Effector CD4-positive, alpha-beta T cell (primary cell): ENCODE measurements around the gene DPYSL4.
"Not testable (repeated sequence)": the region's sequence is repeated elsewhere in the genome, so short reads cannot be mapped to it uniquely, and the experiment has no call there.

Source experiments
- DNase-seq: peaks from one replicate; pipeline ENCODE4 v3.0.0-alpha.2; 2020

The DPYSL4 gene

DNA sequence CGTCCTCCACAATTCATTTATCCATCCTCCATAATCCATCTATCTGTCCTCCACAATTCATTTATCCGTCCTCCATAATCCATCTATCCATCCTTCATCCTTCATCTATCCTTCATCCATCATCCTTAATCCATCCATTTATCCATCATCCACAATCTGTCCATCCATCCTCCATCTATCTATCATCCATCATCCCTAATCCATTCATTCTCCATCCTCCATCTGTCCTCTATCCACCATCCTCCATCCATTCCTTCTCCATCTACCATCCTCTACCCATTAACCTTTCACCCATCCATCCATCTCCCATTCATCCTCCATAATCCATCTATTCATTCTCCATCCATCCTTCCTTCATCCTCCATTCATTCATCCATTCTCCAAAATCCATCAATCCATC, 36.0 kb upstream of the DPYSL4 start:
- DNase-seq: no peak

DNA sequence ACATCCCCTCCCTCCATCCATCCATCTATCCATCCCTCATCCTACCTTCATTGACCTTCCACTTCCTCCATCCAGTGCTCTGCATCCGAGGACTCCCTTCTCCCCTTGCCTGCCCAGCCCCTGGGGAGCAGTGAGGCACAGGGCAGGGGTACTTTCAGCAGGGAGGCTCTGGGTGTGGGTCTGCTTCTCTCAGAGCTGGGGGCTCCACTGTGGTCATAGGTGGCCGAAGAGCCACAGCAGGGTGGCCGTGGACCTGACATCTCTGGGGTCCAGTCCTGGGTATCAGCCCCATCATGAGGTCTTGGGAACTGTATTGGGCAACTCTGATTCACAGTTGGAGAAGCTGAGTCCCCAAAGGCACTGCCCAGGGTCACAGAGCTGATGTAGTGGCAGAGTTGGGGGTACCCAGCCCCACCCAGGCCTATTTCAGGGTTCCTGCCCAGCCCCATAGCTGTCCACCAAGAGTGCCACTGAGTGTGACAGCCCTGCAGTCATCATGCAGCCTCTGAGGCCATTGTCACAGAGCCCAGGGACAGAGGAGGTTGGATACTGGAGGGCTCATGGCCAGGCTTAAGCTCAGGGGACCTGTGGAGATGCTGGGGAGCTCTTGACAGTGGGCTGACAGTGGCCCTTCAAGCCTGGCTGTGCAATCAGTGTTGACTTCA, 35.3 kb upstream of the DPYSL4 start:
- DNase-seq: no peak

DNA sequence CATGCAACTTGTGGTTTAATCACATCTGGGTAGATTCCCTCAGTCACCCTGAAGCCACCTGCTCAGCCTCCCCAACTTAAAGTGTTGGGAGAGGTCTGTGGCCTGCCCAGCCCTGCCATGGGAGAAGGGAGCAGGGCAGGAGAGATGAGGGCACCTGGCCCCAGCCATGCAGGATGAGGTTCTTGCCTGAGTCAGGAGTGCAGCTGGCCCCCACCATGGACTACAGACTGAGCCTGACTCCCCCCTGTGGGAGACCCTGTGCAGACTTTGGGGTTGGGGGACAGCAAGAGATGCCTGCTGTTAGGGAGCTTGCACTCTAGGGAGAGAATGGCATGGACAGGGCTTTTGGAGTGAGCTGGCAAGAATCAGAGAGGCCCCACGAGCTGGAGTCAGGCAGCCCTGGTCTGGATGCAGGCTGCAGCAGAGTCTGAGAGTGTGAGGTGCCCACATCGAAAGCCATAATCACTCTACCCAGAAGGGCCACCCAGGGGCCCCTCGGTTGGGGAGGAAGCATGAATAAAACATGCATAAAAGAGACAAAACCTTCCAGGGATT, 34.7 kb upstream of the DPYSL4 start:
- DNase-seq: no peak

DNA sequence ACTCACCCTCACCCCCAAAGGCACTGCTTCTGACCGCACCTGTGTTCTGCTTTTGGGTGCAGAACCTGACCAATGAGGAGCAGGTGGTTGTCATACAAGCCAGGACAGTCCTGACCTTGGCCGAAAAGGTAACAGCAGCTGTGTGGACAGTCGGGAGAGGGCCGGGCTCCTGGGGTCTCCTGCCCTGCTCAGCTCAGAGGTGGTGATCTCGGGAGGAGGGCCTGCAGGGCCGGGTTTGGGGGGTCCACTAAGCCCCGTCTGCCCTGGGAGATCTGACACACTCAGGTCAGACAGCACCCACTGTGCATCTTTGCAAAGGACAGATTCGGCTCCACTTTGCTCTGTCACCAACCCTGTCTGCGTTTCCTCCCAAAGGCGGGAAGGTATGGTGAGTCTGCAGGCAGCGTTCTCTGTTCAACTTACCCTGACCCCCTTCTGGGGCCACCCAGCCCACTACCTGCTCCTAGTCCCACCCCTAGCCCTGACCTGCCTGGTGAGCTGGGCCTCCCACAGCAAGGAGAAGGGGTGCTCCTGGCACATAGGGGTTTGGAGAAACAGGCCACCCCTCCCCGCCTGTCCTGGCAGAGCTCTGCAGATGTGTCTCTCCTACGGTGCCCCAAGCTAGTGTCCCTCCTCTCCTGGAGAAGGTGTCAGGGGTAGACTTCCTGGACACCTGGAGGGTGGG, 33.7 kb upstream of the DPYSL4 start:
- no peak for DNase-seq

DNA sequence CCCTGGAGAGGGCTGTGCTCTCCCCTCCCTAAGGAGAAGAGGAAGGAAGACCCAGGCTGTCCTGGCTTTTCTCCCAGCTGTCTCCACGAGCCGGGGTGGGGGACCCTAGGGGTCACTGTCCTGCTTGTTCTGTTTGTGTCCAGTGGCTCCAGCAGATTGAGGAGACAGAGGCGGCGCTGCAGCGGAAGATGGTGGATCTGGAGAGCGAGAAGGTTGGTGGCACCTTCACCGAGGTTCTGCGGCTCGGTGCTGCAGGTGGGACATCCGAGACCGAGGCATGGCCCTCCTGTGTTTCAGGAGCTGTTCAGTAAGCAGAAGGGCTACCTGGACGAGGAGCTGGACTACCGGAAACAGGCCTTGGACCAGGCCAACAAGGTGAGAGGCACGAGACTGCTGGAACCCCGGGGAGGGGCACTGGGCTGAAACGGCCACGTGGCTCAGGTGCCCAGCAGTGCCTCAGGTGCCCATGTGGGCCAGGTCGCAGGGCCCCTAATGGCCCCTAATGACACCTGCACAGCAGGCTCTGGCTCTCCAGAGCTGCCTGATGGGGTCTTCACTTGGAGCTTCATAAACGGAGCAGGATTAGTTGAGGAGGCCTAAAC, 33.0 kb upstream of the DPYSL4 start:
- no peak for DNase-seq

DNA sequence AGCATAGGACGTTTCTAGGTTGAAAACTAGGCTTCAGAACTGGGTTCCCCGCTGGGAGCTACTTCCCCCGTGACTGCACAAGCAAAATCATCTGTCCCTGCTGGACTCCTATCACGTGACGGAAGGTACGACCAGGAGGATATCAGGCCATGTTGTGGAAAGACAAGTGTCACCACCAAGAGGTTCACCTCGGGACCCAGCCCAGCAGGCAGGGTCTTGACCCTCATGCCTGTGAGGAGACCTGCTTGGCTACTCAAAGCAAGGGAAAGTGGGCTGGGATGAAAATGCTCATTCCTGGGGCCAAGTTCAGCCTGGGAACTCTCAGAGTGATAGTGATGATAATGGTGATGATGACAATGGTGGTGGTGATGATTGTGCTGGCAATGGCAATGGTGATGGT, 32.3 kb upstream of the DPYSL4 start:
- no peak for DNase-seq

DNA sequence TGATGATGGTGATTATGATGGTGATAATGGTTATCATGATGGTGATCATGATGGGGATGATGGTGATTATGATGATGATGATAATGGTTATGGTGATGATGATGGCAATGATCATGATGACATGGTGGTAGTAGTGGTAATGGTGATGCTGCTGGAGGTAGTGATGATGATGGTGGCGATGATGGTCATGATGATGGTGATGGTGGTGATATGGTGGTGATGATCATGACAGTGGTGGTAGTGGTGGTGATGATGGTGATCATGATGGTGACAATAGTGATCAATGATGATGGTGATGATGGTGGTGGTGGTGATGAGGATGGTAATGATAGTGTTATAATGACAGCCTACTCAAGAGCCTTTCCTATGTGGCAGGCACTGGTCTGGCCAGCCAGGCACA, 31.8 kb upstream of the DPYSL4 start:
- no peak for DNase-seq

DNA sequence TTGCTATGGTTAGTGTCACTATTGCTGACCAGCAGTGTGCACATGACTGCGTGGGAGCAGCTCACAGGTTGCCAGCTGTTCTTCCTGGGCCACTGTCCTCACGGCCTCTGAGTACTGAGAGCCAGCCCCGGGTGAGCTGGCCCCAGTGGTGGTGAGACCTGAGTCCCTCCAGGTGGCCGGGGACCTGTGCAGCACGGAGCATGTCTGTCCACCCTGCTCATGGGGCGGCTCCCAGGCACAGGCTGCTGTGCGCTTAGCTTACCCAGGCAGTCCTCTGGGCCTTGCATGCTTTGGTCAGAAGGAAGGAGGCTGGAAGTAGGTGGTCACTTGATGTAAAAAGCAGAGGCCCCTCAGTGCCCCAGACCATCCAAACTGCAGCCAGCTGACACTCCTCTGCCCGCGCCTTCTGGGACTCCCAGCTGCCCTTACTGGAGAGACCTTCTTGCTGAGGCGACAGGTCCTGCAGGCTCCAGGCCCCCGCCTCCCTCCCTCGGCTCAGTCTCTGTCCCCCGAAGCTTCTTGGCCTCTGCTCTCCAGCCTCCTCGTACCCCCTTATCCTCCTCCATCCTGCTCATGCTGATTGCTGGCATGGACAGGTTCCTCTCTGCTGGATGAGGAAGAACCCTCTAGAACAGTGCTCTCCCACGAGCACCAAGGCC, 30.9 kb upstream of the DPYSL4 start:
- no peak for DNase-seq

DNA sequence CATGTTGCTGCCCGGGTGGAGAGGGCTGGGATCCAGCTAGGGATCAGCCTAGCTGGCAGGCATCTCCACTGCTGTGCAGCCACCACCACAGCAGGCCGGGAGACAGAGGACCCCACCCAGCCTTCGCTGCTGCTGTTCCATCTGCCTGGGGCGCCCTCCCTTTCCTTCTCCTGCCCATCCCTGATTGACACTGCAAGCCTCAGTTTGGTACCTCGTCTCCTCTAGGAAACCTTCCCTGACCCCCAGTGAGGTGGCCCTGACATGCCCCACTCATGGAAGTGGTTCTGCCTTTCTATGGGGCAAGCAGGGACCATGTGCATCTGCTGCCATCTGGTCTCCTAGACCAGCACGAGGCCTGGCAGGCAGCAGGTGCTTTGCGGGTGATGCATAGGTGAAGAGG, 30.4 kb upstream of the DPYSL4 start:
- DNase-seq: no peak

DNA sequence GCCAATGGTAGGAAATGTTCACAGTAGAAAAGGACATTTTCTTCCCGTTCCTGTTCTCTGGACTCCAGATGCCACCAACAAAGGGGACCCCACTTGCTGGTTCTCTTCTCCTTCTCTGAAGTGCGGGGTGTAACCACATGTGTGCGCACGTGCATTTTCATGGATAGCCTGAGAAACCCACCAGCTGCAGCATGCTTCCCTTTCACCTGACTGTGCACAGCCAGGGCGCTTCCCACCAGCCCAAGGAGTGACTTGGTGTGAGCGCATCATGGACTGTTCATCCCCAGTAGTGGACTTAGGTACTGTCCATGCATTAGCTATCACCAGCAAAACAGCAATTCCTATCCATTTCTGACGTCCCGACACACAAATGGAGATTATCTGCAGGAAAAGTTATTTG, 29.6 kb upstream of the DPYSL4 start:
- DNase-seq: no peak

DNA sequence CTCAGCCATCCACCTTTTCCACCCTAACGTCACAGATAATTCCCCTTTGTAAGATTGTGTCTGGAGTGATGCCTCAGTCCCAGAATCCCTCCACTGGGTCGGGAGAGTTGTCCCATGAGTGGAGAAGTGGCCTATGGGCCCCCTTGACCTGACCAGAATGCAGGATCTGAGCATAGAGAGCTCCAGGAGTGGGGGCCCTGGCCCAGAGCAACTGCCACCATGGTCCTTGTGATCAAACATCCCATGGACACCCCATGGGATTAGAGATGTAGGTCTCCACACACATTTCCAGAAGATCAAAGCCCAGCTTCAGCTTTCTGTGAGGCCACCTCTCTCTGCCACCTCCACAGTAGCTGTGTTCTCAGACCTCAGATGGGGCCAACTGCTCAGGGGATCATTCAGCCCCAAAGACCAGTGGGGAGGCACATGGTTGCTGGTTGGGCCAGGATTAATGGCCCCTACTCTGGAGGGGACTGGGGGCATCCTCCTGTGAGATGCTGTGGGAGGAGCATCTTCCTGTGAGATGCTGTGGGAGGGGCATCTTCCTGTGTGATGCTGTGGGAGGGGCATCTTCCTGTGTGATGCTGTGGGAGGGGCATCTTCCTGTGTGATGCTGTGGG, 28.5 kb upstream of the DPYSL4 start:
- peak; percentile 19 for DNase-seq

DNA sequence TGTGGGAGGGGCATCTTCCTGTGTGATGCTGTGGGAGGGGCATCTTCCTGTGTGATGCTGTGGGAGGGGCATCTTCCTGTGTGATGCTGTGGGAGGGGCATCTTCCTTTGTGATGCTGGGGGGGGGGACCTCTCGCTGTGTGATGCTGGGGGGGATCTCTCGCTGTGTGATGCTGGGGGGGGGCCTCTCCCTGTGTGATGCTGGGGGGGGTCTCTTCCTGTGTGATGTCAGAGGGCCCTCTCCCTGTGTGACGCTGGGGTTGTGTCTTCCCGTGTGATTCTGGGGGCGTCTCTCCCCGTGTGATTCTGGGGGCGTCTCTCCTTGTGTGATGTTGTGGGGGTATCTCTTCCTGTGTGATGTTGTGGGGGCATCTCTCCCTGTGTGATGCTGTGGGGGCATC, 27.9 kb upstream of the DPYSL4 start:
- DNase-seq: peak; percentile 43

DNA sequence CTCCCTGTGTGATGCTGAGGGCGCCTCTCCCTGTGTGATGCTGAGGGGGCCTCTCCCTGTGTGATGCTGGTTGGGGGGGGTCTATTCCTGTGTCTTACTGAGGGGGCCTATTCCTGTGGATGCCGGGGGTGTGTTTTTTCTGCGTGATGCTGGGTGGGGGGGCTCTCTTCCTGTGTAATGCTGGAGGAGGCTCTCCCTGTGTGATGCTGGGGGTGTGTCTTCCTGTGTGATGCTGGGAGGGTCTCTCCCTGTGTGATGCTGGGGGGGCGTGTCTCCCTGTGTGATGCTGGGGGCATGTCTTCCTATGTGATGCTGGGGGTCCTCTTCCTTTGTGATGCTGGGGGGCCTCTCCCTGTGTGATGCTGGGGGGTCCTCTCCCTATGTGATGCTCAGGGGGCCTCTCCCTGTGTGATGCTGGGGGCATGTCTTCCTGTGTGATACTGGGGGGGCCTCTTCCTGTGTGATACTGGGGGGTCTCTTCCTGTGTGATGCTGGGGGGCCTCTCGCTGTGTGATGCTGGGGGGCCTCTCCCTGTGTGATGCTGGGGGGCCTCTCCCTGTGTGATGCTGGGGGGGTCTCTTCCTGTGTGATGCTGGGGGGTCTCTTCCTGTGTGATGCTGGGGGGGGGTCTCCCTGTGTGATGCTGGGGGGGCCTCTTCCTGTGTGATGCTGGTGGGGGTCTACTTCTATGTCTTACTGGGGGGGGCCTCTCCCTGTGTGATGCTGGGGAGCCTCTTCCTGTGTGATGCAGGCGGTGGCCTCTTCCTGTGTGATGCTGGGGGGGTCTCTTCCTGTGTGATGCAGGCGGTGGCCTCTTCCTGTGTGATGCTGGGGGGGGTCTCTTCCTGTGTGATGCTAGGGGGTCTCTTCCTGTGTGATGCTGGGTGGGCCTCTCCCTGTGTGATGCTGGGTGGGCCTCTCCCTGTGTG, 27.2 kb upstream of the DPYSL4 start:
- peak; percentile 46 for DNase-seq

DNA sequence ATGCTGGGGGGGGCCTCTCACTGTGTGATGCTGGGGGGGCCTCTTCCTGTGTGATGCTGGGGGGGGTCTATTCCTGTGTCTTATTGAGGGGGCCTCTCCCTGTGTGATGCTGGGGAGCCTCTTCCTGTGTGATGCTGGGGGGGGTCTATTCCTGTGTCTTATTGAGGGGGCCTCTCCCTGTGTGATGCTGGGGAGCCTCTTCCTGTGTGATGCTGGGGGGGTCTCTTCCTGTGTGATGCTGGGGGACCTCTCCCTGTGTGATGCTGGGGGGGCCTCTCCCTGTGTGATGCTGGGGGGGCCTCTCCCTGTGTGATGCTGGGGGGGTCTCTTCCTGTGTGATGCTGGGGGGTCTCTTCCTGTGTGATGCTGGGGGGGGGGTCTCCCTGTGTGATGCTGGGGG, 26.5 kb upstream of the DPYSL4 start:
- DNase-seq: not testable (repeated sequence)

DNA sequence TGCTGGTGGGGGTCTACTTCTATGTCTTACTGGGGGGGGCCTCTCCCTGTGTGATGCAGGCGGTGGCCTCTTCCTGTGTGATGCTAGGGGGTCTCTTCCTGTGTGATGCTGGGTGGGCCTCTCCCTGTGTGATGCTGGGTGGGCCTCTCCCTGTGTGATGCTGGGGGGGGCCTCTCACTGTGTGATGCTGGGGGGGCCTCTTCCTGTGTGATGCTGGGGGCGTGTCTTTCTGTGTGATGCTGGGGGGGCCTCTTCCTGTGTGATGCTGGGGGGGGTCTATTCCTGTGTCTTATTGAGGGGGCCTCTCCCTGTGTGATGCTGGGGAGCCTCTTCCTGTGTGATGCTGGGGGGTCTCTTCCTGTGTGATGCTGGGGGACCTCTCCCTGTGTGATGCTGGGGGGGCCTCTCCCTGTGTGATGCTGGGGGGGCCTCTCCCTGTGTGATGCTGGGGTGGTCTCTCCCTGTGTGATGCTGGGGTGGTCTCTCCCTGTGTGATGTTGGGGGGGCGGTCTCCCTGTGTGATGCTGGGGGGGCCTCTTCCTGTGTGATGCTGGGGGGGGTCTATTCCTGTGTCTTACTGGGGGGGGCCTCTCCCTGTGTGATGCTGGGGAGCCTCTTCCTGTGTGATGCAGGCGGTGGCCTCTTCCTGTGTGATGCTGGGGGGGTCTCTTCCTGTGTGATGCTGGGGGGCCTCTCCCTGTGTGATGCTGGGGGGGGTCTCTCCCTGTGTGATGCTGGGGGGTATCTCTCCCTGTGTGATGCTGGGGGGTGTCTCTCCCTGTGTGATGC, 25.7 kb upstream of the DPYSL4 start:
- not testable (repeated sequence) for DNase-seq

DNA sequence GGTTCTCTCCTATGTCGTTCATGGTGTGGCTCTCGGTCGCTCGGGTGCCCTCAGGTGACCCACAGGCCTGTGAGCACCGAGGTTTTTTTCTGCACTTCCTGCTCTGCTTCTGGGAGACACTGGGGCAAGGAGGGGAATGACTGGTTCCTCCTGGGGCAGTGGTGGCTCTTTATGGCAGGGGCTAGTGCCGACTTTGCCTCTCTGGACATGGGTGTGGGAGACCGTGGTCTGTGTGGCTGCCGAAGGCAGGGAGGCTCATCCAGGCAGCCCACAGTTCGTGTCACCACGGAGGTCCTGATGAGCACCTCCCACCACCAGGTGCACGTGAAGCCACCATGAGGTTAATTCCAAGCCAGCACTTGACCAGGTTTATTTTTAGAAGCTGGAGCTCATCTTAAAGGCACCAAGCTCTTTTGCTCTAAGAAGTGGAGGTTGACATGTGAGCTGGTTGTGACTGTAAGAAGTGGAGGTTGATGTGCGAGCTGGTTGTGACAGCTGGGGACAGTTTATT, 24.7 kb upstream of the DPYSL4 start:
- DNase-seq: no peak

DNA sequence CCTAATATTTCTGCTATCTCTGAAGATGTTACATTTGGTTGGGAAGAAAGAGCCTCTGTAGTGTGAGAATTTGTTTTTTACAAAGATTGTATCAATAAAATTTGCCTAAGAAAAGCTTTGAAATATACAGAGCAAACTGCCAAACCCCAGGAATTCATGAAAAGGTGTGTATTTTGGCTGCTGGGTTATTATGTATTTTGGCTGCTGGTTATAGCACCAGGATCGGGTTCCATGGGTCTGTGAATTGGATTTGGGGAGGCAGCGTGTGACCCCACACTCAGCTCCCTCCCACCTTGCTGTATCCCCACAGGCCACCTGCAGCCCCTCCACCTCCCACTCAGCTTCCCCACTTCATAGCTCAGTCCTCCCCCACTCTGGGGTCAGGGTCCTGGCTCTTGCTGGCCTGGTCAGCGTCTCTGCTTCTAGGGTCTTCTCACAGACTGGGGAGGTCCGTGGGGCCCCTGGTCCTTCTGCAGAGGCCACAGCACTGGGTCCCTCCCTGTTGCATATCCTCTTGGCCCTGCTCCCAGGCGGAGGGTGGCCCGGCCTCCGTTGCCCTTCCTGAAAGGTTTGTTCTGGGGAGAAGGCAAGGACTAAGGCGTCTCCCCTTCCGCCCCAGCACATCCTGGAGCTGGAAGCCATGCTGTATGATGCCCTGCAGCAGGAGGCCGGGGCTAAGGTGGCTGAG, 24.0 kb upstream of the DPYSL4 start:
- no peak for DNase-seq

DNA sequence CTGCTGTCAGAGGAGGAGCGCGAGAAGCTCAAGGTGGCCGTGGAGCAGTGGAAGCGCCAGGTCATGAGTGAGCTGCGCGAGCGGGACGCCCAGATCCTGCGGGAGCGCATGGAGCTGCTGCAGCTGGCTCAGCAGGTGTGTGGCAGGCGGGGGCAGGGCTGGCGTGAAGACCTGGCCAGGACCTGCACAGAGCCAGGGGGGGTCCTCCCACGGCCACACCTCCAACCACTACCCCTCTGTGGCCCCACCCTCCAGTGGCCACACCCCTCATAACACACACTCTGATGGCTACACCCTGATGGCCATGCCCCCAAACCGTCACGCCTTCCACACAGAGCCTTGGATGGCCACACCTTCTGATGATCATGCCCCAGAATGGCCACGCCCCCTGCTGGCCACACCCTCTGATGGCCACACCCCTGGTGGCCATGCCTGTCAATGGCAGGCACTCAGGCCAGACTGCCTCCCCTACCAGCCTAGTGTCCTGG, 23.4 kb upstream of the DPYSL4 start:
- no peak for DNase-seq

DNA sequence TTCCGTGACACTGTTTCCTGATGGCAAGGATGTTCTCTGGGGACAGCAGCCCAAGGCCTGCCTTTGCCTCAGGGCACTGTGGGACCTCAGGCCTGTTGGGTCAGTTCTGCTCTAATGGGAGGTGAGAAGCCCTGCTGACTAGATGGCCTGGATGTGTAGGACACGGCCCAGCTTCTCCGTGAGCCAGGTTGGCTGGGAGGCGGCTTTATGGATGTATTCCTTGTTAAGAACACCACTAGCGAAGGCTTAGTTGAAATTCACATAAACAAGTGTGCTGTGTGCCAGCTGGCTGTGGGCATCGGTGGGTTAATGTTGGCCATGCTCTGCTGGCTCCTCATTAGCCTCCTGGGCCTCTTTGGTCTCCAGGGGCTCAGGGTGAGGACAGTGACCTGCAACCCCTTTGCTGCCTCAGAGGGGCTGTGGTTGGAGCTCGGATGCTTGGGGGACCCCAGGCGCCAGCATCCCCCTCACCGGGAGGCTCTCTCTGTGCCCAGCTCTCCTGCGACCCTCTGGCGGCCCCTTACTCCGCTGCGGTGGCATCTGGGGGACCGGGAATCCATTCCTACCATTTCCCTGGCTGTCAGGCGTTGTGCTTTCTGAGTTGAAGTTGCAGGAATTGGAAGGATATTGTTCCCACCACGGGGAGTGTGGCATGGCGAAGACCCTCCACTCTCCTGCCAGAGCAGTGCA, 22.8 kb upstream of the DPYSL4 start:
- DNase-seq: no peak
